Measurements from ENCODE around the gene SREBF1.

- no peak for TF ChIP-seq FOS (IDR thresholded peaks at IDR 0.05; ENCODE audit: borderline replicate concordance, extremely low read depth, insufficient read length)
- no peak for TF ChIP-seq CTCF (IDR thresholded peaks at IDR 0.05 in 2 of 3, conservative IDR thresholded peaks at IDR 0.05 in 1 of 3; ENCODE audit: control insufficient read depth in 2 of 3, extremely low read depth in 1 of 3, insufficient read depth in 1 of 3, low read depth in 3 of 3, low read length in 3 of 3)
- no peak for TF ChIP-seq POLR2A (IDR thresholded peaks at IDR 0.05; ENCODE audit: low read depth, low read length)
- no peak for TF ChIP-seq ESRRA (IDR thresholded peaks at IDR 0.05; ENCODE audit: low read length)
- TF ChIP-seq ZNF592 (IDR thresholded peaks at IDR 0.05): no peak
- TF ChIP-seq, protein P1, sequence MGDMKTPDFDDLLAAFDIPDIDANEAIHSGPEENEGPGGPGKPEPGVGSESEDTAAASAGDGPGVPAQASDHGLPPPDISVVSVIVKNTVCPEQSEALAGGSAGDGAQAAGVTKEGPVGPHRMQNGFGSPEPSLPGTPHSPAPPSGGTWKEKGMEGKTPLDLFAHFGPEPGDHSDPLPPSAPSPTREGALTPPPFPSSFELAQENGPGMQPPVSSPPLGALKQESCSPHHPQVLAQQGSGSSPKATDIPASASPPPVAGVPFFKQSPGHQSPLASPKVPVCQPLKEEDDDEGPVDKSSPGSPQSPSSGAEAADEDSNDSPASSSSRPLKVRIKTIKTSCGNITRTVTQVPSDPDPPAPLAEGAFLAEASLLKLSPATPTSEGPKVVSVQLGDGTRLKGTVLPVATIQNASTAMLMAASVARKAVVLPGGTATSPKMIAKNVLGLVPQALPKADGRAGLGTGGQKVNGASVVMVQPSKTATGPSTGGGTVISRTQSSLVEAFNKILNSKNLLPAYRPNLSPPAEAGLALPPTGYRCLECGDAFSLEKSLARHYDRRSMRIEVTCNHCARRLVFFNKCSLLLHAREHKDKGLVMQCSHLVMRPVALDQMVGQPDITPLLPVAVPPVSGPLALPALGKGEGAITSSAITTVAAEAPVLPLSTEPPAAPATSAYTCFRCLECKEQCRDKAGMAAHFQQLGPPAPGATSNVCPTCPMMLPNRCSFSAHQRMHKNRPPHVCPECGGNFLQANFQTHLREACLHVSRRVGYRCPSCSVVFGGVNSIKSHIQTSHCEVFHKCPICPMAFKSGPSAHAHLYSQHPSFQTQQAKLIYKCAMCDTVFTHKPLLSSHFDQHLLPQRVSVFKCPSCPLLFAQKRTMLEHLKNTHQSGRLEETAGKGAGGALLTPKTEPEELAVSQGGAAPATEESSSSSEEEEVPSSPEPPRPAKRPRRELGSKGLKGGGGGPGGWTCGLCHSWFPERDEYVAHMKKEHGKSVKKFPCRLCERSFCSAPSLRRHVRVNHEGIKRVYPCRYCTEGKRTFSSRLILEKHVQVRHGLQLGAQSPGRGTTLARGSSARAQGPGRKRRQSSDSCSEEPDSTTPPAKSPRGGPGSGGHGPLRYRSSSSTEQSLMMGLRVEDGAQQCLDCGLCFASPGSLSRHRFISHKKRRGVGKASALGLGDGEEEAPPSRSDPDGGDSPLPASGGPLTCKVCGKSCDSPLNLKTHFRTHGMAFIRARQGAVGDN (IDR thresholded peaks at IDR 0.05): no peak
- no peak for TF ChIP-seq SIN3A (IDR thresholded peaks at IDR 0.05; ENCODE audit: low read depth, low read length)
- no peak for TF ChIP-seq CREB1 (IDR thresholded peaks at IDR 0.05; ENCODE audit: low read depth)
Measured at GRCh38 chr17:17846645-17847044, 9.9 kb upstream of the SREBF1 start.

All from GM12878 (cell line).